CD14-positive monocyte (primary cell): ENCODE data around the gene AADACL4. TPM values are rescaled to one million over a fixed set of nuclear protein-coding genes. Genes with fewer than 3 reads are reported as not detected.

ENCODE experiments used
- DNase-seq, 3 donors: peaks; one replicate each; pipeline ENCODE4 v3.0.0-alpha.2; 2011 to 2022
- H2AFZ ChIP-seq: 2 replicates; pipeline ENCODE4 v1.6.0; 2012; ENCODE audit warnings: mild to moderate bottlenecking, low read depth, low read length, inconsistent platforms; ENCODE audit not compliant: insufficient read depth, poor library complexity, severe bottlenecking
- H3K27ac ChIP-seq, 2 donors: 1 replicate in 1 of 2; 2 replicates in 1 of 2; pipeline ENCODE4 v1.5.1; 2012 to 2013; ENCODE audit warnings: low read length in 2 of 2, control low read depth in 1 of 2, inconsistent platforms in 1 of 2, low read depth in 1 of 2, mild to moderate bottlenecking in 1 of 2
- H3K27me3 ChIP-seq, 2 donors: one replicate each; pipeline versions ENCODE4 v1.6.0 to v1.6.1; 2011 to 2013; ENCODE audit warnings: low read length in 2 of 2; ENCODE audit not compliant: control insufficient read depth in 2 of 2, insufficient read depth in 2 of 2
- H3K36me3 ChIP-seq, 2 donors: replicated peaks in 1 of 2; 1 replicate in 1 of 2; 2 replicates in 1 of 2; pipeline versions ENCODE4 v1.5.1 to v1.6.1; 2012 to 2013; ENCODE audit warnings: low read length in 2 of 2, control low read depth in 1 of 2, inconsistent platforms in 1 of 2, mild to moderate bottlenecking in 1 of 2; ENCODE audit not compliant: insufficient read depth in 2 of 2, control insufficient read depth in 1 of 2
- H3K4me1 ChIP-seq, 2 donors: 1 replicate in 1 of 2; 2 replicates in 1 of 2; pipeline versions ENCODE4 v1.5.1 to v1.6.1; 2012 to 2013; ENCODE audit warnings: low read length in 2 of 2, control low read depth in 1 of 2, inconsistent platforms in 1 of 2, mild to moderate bottlenecking in 1 of 2, moderate library complexity in 1 of 2; ENCODE audit not compliant: insufficient read depth in 2 of 2, control insufficient read depth in 1 of 2
- H3K4me2 ChIP-seq: replicated peaks from 2 replicates; pipeline ENCODE3; 2012; ENCODE audit warnings: low read length, moderate library complexity, mild to moderate bottlenecking; ENCODE audit not compliant: poor library complexity, severe bottlenecking; ENCODE audit errors: extremely low read depth
- H3K4me3 ChIP-seq, 3 experiments: fragments of 200-600 bp in 1 of 3; sonication (generic) in 1 of 3; replicated peaks in 1 of 3; 1 replicate in 2 of 3; 2 replicates in 1 of 3; pipeline ENCODE4 v1.5.1; 2011 to 2013; ENCODE audit warnings: low read length in 3 of 3, mild to moderate bottlenecking in 3 of 3, control low read depth in 2 of 3, low read depth in 2 of 3, inconsistent platforms in 1 of 3, moderate library complexity in 1 of 3
- H3K79me2 ChIP-seq: 2 replicates; pipeline ENCODE4 v1.6.0; 2012; ENCODE audit warnings: mild to moderate bottlenecking, control low read depth, inconsistent platforms, low read length, moderate library complexity; ENCODE audit not compliant: insufficient read depth
- H3K9ac ChIP-seq: 2 replicates; pipeline ENCODE4 v1.6.0; 2017; ENCODE audit warnings: low read length, mild to moderate bottlenecking; ENCODE audit not compliant: insufficient read depth, poor library complexity, severe bottlenecking
- H3K9me3 ChIP-seq, 2 donors: replicated peaks in 1 of 2; 1 replicate in 1 of 2; 2 replicates in 1 of 2; pipeline versions ENCODE4 v1.5.1 to v1.6.1; 2012 to 2013; ENCODE audit warnings: low read length in 2 of 2, control low read depth in 1 of 2; ENCODE audit not compliant: control insufficient read depth in 1 of 2, insufficient read depth in 1 of 2
- H4K20me1 ChIP-seq: 2 replicates; pipeline ENCODE4 v1.6.0; 2012; ENCODE audit warnings: mild to moderate bottlenecking, low read length, control low read depth, moderate library complexity; ENCODE audit not compliant: insufficient read depth
- H3K27ac Mint-ChIP-seq, 7 donors: one replicate each; pipeline ENCODE4 v1.8.0; 2020; ENCODE audit warnings: mild to moderate bottlenecking in 7 of 7, mixed read lengths in 7 of 7, moderate library complexity in 6 of 7, inconsistent platforms in 2 of 7
- H3K27me3 Mint-ChIP-seq, 3 donors: one replicate each; pipeline ENCODE4 v1.8.0; 2021 to 2022; ENCODE audit warnings: low read depth in 3 of 3, mild to moderate bottlenecking in 3 of 3, mixed read lengths in 3 of 3, moderate library complexity in 3 of 3, inconsistent platforms in 1 of 3
- H3K36me3 Mint-ChIP-seq, 2 donors: one replicate each; pipeline ENCODE4 v1.8.0; 2020; ENCODE audit warnings: mixed read lengths in 2 of 2, inconsistent platforms in 1 of 2, mild to moderate bottlenecking in 1 of 2
- H3K4me1 Mint-ChIP-seq: one replicate; pipeline ENCODE4 v1.8.0; 2020; ENCODE audit warnings: mild to moderate bottlenecking, mixed read lengths
- H3K4me3 Mint-ChIP-seq, 2 donors: one replicate each; pipeline ENCODE4 v1.8.0; 2020; ENCODE audit warnings: mild to moderate bottlenecking in 2 of 2, mixed read lengths in 2 of 2, moderate library complexity in 1 of 2
- H3K9me3 Mint-ChIP-seq, 7 donors: one replicate each; pipeline ENCODE4 v1.8.0; 2020 to 2022; ENCODE audit warnings: mixed read lengths in 7 of 7, mild to moderate bottlenecking in 6 of 7, moderate library complexity in 6 of 7, inconsistent platforms in 2 of 7
- CTCF ChIP-seq: fragments of 200-600 bp; IDR thresholded peaks from one replicate; pipeline ENCODE4 v1.8.0; 2022; ENCODE audit warnings: antibody characterized with exemption, mild to moderate bottlenecking
- WGBS: methylation state at CpG from one replicate; pipeline ENCODE4 v1.1.5; 2013; ENCODE audit warnings: missing lambda C conversion rate; ENCODE audit not compliant: insufficient coverage; 5-methylcytosine and 5-hydroxymethylcytosine counted together
- intact Hi-C, 2 donors: fragments of 100-400 bp; cut with micrococcal nuclease; formaldehyde crosslinking; loops; one replicate each; pipeline versions ENCODE4 v1.15.0 to v1.15.1; 2023
- polyA plus RNA-seq, 3 donors: library from polyadenylated mRNA; depleted of rRNA in 1 of 3; unstranded in 2 of 3; stranded (reverse) in 1 of 3; fragments of 300-500 nt in 2 of 3; fragments of >200 nt in 1 of 3; fragmentation: Illumina TruSeq in 2 of 3; gene quantifications; 1 replicate in 2 of 3; 2 replicates in 1 of 3; pipeline ENCODE4 v1.2.3, GENCODE V29; 2012 to 2021

Gene AADACL4
- polyA plus RNA-seq, 3 donors, result not detected

- intact Hi-C loops, result no loop called here
- Histone ChIP-seq H4K20me1 (no peaks in the 10 kb centered on the region), H3K4me2 (peak overlapping the region; percentile 28), H2AFZ (no peak overlapping the region), H3K79me2 (no peaks in the 10 kb centered on the region), H3K9ac (no peak overlapping the region), H3K4me3 (peak overlapping the region in 1 of 3 experiments; percentile 23), H3K4me1 (peaks cover 51 to 55% of the 10 kb centered on the region in 2 donors), H3K36me3 (no peaks in the 10 kb centered on the region), H3K27ac (no peak overlapping the region), H3K27me3 (peaks cover 0 to 2% of the 10 kb centered on the region in 2 donors), H3K9me3 (peaks cover 0 to 2% of the 10 kb centered on the region in 2 donors)
- Mint-ChIP-seq H3K27me3 (peaks cover 21 to 39% (median 32%) of the 10 kb centered on the region in 3 donors), H3K27ac (peak overlapping the region in 4 of 7 donors; percentile 65 to 95 (median 82)), H3K4me1 (peaks cover 58% of the 10 kb centered on the region), H3K4me3 (peak overlapping the region in 1 of 2 donors; percentile 30), H3K9me3 (peaks cover 0 to 8% (median 4%) of the 10 kb centered on the region in 7 donors), H3K36me3 (peaks cover 0 to 5% of the 10 kb centered on the region in 2 donors)
- WGBS, result 79% methylated on average over 5 of the region's 13 CpGs
- DNase-seq, result peak; percentile 93 to 98 (median 98)
- no peak for TF ChIP-seq CTCF
Measured at GRCh38 chr1:12601700-12602658, 41.9 kb upstream of the AADACL4 start.

DNA sequence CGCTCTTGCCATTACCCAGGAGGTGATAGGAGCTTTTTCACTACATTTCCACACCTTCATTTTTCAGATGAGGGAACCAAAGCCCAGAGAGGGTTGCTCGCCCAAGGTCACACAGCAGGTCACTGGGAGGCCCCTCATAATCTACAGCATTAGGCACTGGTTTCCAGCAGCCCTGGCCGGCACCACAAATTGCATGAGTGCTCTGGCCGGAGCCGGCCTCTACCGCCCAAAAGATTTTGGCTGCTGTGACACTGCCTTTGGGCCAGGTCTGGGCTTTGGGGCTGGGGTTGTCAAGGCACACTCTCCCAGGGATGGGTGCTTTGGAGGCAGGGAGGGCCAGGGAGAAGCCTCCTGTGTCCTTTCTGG is 41.2 kb upstream of the AADACL4 start:
- Histone ChIP-seq H4K20me1 (no peaks in the 10 kb centered on the region), H3K27ac (no peak overlapping the region), H3K4me1 (peaks cover 45 to 49% of the 10 kb centered on the region in 2 donors), H3K9ac (no peak overlapping the region), H3K79me2 (no peaks in the 10 kb centered on the region), H2AFZ (no peak overlapping the region), H3K27me3 (peaks cover 0 to 2% of the 10 kb centered on the region in 2 donors), H3K4me3 (no peak overlapping the region), H3K4me2 (no peak overlapping the region), H3K36me3 (no peaks in the 10 kb centered on the region), H3K9me3 (peaks cover 0 to 9% of the 10 kb centered on the region in 2 donors)
- peak overlapping the region in 5 of 7 donors; percentile 16 to 95 (median 65) for H3K27ac Mint-ChIP-seq
- intact Hi-C loops, result no loop called here
- peaks cover 56% of the 10 kb centered on the region for H3K4me1 Mint-ChIP-seq
- no peak for DNase-seq
- H3K36me3 Mint-ChIP-seq, result peaks cover 0 to 5% of the 10 kb centered on the region in 2 donors
- peaks cover 21 to 34% (median 32%) of the 10 kb centered on the region in 3 donors for H3K27me3 Mint-ChIP-seq
- TF ChIP-seq CTCF, result no peak
- H3K4me3 Mint-ChIP-seq, result no peak overlapping the region
- 100% methylated on average over 2 of the region's 6 CpGs for WGBS
- H3K9me3 Mint-ChIP-seq, result peaks cover 4 to 14% (median 10%) of the 10 kb centered on the region in 7 donors
